MM.1S (cell line): ENCODE measurements around the gene COQ8B.

Experiments used
- EZH2 ChIP-seq: fragments of 300-600 bp; sonication (generic); optimal IDR thresholded peaks from 2 replicates; pipeline ENCODE3; 2017; ENCODE audit warnings: low read depth, mild to moderate bottlenecking, antibody characterized with exemption, low read length, mixed read lengths
- EZH2phosphoT487 ChIP-seq: fragments of 300-600 bp; sonication (generic); IDR thresholded peaks from 2 replicates; pipeline ENCODE4 v1.6.1; 2018; ENCODE audit warnings: antibody characterized with exemption, low read length
- TF ChIP-seq, protein P1 (sequence below): fragments of 300-600 bp; sonication (generic); IDR thresholded peaks from 2 replicates; pipeline ENCODE4 v1.5.1; 2016; ENCODE audit warnings: antibody characterized with exemption, low read length, mixed read lengths

DNA sequence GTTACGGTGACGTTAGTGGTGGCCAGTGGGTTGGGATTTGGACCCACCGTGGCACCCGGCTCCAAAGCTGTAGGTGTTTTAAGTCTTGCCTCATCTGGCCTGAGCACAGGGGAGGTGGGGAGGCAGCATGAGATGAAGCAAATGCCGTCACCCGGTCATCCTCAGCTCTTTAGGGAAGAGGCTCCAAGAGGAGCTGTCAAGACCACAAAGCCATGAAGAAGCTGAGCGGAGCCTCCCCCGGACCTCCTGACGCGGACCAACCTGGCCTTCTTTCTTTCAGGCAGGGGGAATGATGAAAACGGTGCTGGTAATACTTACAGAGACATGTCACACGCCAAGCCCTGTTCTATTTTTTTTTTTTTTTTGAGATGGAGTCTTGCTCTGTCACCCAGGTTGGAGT lies 26.2 kb upstream of the COQ8B start:
- TF ChIP-seq, protein P1, sequence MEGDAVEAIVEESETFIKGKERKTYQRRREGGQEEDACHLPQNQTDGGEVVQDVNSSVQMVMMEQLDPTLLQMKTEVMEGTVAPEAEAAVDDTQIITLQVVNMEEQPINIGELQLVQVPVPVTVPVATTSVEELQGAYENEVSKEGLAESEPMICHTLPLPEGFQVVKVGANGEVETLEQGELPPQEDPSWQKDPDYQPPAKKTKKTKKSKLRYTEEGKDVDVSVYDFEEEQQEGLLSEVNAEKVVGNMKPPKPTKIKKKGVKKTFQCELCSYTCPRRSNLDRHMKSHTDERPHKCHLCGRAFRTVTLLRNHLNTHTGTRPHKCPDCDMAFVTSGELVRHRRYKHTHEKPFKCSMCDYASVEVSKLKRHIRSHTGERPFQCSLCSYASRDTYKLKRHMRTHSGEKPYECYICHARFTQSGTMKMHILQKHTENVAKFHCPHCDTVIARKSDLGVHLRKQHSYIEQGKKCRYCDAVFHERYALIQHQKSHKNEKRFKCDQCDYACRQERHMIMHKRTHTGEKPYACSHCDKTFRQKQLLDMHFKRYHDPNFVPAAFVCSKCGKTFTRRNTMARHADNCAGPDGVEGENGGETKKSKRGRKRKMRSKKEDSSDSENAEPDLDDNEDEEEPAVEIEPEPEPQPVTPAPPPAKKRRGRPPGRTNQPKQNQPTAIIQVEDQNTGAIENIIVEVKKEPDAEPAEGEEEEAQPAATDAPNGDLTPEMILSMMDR, result no peak
- no peak for TF ChIP-seq EZH2phosphoT487
- TF ChIP-seq EZH2, result no peak
